HTR-8/SVneo (cell line): Measurements from ENCODE around the gene ACTN2.
A peak's percentile ranks its signal among the peaks of the same experiment; 100 is the strongest.
"Not testable (repeated sequence)": the region's sequence is repeated elsewhere in the genome, so short reads cannot be mapped to it uniquely, and the experiment has no call there.

ENCODE experiments used
- DNase-seq: peaks from one replicate; pipeline ENCODE4 v3.0.0; 2011; ENCODE audit warnings: low spot score, mixed read lengths; ENCODE audit not compliant: insufficient read length
- FAIRE-seq: peaks from 2 replicates; lab custom pipeline; 2011; peaks lifted over from hg19 to GRCh38; lab: Jason Lieb, UNC

Gene ACTN2

DNA sequence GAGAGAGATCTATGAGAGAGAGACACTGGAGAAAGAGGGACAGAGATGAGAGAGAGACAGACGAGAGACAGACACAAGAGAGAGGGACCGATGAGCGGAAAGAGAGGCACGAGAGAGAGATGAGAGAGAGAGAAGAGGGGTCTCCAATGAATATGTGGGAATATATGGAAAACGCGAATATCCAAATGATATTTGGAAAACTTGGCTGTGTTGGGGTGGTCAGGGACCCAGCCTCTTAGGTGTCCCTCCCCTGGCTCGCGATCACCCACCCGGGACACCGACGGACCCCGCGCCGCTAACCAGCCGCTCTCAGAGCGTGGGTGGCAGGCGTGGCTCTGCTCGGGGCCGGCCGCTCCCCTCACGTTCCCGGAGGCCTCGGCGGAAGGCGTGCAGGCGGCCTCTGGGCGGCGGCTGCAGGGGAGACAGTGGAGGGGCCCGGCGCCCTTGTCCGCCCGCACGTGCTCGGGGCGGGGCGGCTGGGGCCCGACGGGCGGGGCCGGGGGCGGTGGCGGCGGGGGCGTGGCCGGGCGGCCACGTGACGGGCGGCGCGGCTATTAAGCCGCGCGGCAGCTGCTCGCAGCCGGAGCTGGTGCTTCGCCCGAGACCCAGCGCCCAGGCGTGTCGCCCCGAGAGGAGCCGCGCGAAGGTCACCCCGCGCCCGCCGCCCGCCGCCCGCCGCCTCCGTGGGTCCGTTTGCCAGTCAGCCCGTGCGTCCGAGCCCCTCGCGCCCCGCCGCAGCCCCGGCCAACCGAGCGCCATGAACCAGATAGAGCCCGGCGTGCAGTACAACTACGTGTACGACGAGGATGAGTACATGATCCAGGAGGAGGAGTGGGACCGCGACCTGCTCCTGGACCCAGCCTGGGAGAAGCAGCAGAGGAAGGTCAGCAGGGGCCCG, at the start of gene ACTN2:
Gene ACTN2, plus strand, starts transcription at position 583 of the 898 bp plus-strand sequence. Its CDS starts 175 bp downstream, at position 758.
- DNase-seq (peak; percentile 33), FAIRE-seq (no peak)

DNA sequence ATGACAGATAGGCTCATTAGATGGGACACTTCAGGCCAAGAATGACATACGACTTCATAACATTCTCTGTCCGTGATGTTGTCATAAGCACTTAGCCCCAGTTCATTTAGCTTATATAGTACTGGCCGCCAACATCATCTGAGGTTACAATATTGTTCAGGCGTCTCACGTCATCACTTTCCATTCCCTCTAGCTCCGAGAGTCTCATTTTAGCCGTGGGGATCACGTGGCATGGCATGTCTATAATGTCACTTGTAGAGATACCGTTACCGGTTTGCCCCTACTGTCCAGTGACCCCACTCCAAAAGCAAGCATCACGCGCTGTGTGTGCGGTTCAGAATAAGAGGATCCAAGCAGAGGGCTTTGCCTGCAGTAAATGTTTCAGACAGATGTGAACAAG, 47.4 kb upstream of the ACTN2 start:
- DNase-seq (no peak), FAIRE-seq (no peak)

DNA sequence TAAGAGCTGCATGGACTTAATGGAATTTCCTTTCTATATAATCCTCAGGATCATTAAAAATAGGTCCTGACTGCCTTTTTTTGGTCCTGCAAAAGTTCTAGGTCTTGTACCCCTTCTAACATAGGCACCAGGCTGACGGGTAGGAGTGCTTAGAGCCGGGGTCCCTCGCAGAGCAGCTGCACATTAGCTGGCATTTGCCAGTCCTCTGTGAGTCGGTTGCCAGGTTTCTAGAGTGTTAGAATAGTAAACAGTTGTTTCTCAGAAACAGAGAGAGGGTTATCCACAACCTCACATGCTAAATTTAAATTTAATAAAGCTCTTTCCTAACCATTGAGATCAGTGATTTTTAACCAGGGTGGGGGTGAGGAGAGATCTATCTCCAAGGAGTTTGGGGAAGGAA, 46.6 kb upstream of the ACTN2 start:
- DNase-seq, result no peak

DNA sequence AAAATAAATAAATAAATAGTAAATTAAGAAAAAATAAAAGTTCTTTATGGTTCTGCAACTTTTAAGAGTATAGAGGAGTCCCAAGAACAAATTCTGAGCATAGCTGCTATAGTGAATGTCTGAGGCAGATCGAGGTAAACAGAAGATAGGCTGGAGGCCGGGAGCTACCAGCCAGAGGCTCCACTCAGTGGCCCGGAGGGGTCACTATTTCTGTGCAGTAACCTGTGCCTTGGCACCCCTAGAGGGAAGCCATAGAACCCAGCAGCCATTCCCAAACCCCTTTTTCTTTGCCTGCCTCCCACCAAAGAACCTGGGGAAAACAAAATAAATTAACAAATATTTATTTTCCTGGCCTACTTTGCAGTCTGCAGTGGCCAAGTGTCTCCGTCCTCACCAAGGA, 43.5 kb upstream of the ACTN2 start:
- no peak for DNase-seq
- no peak for FAIRE-seq

More for the DNA sequence above, 46.6 kb upstream of the ACTN2 start:
- FAIRE-seq, result no peak

DNA sequence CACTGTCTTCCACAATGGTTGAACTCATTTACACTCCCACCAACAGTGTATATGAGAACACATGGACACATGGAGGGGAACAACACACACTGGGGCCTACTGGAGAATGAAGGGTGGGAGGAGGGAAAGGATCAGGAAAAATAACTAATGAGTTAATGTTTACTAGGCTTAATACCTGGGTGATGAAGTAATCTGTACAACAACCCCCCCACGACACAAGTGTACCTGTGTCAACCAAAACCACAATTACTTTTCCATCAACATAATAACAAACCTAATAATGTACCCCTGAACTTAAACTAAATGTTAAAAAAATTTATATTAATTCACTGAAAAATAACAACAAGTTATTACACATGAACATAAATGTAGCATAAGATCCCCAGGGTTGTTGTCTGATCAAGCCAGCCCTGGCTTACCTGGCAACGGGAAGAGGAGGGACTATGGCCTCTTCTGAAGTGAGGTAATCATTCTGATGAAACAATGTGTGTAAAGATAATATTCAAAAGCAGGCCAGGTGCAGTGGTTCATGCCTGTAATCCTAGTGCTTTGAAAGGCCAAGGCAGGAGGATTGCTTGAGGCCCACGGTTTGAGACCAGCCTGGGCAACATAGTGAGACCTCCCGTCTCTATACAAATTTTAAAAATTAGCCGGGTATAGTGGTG, 41.2 kb upstream of the ACTN2 start:
- FAIRE-seq (no peak), DNase-seq (no peak)

DNA sequence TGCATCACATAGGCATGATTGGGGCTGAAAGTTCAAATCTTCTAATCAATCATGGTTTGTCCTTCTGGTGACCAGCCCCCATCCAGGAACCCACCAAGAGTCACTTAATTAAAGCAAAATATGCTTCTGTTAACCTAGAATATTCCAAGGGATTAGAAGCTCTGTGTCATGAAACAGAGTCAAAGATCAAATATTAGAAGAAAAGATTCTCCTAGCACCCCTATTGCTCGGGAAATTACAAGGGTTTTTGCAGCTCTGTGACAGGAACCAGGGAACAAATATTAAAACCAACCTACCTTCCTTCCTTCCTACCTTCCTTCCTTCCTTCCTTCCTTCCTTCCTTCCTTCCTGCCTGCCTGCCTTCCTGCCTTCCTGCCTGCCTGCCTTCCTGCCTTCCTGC, 31.8 kb upstream of the ACTN2 start:
- DNase-seq (no peak), FAIRE-seq (no peak)

DNA sequence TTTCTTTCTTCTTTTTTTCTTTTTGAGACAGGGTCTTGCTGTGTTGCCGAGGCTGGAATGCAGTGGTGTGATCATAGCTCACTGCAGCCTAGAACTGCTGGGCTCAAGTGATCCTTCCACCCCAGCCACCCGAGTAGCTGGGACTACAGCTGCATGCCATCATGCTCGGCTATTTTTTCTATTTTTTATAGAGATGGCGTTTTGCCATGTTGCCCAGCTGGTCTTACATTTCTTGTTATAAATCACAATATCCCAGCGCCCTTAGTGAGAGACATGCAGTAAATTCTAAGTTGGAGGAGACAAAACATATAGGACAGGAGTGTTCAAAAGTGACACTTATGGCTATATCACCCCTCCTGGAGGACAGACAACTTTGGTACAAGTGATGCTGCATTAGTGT, 31.3 kb upstream of the ACTN2 start:
- peak; percentile 13 for FAIRE-seq
- no peak for DNase-seq

DNA sequence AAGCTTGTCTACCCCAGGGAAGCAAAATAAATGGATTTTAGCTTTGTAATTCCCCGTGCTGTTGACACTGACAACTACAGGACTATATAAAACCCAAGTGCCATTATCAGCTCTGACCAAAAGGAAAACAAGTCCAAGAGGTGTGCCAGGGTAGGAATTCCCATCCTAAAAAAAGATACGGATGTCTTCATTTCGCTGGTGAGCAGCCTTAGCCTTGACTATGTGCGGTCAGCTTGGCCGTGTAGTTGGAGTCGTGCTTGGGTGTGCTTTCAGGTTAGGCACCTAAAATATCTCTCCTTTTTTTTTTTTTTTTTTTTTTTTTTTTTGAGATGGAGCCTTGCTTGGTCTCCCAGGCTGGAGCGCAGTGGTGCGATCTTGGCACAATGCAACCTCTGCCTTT, 28.9 kb upstream of the ACTN2 start:
- DNase-seq (no peak), FAIRE-seq (no peak)

DNA sequence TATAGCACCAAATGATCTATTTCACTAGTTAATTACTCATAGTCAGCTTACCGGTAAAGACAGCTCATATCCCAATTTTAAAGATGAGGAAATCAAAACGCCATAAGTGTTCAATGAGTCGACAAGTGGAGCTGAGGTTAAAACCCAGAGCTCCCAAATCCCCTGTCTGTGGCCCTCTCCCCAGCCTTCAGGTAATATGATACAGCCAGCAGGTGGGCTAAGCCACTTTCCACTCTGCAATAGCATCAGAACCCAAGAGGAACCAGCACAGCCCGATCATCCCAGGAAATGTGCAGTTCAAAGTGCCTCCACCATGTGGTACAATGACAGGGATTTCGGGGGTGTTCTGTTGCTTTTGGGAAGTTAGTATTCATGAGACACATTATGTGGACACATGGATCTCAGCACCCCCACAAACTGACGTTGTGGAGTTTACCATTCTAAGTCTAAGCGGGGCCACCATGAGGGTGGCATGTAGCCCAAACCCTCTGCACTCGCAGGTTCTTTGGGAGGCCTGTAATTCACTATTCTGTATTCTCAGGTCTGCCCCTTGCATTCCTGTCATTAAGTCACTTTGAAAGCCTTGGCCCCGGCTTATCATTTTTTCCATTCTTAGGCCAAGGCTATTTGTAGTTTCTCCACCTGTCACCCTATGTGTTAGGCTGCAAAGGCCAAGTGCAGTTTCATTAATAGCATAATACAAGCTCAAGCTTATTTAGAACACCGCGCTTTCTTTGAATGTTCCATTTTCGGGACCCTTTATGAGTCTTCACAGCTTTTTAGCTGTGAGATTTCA, 26.3 kb upstream of the ACTN2 start:
- no peak for DNase-seq
- FAIRE-seq, result no peak

DNA sequence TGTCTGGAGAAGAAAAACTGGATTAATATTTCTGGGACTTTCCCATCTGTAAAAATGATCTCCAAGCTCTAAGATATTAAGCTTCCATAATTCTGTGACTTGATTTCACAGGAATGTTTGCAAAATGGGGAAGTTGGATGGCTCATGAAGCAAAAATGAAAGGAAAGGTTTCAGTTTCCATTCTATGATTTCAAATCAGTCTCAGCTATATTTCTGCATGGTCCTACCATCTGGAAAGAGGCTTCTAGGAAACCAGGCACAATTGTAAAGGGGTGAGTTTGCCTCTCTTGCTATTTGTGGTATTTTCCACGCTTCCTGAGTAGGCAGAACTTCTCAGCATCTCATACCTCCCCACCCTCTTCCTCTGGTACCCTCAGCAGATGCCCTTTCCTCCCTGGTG, 22.4 kb upstream of the ACTN2 start:
- FAIRE-seq, result no peak
- DNase-seq, result no peak

DNA sequence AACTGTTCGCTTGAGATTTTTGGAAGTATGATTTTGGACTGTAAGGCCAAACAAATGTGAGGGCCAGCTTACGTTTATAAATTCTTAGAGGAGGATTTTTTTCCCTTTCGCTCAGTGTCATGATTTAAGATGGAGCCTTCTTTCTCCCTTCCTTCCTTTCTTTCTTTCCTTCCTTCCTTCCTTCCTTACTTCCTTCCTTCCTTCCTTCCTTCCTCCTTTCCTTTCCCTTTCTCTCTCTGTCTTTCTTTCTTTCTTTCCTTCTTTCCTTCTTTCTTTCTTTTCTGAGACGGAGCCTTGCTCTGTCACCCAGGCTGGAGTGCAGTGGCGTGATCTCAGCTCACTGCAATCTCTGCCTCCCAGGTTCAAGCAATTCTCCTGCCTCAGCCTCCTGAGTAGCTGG, 17.4 kb upstream of the ACTN2 start:
- FAIRE-seq, DNase-seq: not testable (repeated sequence)

DNA sequence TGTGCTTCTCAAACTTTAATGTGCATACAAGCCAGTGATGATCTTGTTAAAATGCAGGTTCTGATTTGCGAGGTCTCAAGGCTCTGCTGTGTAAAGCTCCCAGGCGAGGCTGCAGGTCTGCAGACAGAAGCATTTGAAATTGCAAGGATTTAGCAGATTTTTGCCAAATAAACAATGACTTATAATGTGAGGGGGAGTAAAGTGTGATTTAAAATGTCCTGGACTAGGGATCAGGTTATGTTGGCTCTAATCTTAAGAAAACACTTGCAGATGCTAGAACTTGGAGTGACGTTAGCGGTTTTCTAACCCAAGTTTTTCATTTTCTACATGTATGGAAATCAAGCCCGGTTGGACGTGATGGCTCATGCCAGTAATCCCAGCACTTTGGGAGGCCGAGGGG, 16.2 kb upstream of the ACTN2 start:
- FAIRE-seq (no peak), DNase-seq (no peak)

DNA sequence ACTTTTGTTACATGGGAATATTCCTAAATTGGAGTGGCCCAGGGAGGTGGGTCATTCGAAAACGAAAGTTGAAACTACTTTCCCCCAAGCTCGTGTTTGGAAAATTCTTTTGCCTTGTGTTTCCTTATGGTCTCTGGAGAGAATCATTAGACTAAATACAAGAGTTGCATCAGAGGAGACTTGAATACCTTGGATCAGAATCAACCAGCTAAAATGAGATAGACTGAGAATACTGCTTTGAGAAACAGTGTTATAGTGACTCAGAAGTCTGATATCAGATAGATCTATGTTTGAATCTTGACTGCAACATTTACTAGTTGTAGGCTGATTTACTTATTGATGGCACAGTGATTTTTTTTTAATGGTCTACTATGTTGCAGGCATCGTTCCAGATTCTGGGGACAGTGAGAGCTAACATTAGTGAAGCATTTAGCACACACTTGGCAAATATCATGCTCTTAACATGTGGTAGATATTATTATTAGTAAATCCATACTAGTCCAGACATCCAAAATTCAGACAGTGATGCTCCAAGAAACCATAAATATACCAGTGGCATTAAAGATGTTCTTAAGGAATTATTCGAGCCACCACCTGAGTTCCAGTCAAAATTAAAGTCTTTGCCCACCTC, 12.9 kb upstream of the ACTN2 start:
- DNase-seq (no peak), FAIRE-seq (no peak)

DNA sequence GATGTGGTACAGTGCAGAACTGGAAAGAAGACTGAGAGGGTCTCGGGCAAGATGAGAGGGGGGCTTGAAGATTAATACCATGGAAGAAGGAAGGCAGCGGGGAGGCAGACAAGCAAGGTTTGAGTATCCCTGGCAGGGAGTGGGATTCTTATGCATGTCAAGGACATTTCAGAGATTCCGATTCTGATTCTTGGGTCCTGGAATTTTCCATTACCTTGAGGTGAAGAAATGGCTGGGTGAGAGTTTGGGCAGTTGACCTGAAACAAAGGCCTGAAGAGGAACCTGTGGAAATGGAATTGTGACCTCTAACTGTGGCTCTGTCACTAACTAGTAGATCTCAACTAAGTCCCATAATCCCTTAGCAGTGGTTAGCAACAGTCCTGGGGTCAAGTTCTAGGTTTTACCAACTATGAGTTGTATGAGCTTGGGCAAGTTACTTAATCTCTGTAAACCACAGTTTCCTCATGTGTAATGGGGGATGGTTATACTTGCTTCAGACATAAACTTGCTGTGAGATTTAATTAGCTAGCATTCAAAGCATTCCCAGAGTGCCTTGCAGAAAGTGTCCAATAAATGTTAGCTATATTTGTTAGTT, 8.6 kb upstream of the ACTN2 start:
- FAIRE-seq (no peak), DNase-seq (no peak)

DNA sequence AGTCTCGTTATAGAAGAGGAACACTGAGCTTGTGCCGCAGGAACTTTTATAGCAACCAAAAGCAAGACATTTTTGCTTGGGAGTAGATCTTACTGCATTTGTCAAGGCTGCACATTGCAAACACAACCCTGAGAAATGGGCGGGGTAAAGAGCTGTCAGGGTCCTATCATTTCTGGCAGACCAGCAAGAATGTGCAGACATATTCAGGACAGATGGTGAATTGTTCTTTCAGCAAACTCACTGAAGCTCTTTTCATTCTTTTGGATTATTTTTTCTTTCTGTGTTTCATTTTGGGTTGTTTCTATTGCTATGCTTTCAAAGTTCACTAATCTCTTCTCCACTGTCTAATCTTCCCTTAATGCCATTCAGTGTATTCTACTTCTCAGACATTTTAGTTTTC, 5.1 kb upstream of the ACTN2 start:
- FAIRE-seq, result no peak
- no peak for DNase-seq

DNA sequence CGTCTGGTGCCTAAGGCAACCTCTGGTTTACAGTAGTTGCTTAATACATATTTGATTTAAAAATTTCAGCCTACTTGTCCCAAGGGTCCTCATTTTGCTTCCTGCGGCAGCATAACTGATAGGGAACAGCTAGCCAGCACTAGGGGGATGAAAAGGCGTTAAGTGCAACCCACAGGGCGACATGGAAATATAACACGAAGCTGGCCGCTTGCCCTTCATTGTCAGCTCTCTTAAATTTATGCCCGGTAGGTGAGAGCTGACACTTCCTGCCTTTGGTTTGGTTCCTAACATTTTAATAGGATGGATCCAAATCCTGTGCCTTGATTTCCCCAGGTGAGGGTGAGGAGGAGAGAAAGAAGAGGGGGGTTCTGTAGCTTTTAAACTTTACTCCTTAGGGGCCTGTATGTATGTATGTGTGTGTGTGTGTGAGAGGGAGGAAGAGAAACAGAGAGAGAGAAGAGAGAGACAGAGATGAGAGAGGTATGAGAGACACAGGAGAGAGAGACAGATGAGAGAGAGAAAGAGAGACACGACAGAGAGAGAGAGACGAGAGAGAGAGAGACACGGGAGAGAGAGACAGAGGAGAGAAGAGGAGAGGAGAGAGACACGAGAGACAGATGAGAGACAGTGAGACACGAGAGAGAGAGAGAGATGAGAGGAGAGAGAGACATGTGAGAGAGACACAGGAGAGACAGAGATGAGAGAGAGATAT, 938 bp upstream of the ACTN2 start:
- FAIRE-seq (no peak), DNase-seq (no peak)

DNA sequence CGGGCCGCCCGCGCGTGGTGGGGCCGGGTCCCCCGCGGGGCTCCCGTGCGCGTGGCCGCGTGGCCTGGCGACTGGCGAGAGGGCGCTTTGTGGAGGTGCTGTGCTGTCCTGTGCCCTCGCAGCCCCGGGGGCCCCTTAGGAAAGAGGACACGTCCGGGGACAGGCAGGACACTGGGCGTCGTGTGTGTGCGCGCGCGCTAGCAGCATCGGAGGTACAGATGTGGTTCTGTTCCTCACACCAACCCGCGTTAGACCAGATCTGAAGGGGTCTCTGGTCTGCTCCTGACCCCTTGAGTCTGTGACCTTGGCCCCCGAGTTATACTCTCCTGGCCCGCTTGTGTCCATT, 489 bp downstream of the ACTN2 start:
- DNase-seq (no peak), FAIRE-seq (no peak)

DNA sequence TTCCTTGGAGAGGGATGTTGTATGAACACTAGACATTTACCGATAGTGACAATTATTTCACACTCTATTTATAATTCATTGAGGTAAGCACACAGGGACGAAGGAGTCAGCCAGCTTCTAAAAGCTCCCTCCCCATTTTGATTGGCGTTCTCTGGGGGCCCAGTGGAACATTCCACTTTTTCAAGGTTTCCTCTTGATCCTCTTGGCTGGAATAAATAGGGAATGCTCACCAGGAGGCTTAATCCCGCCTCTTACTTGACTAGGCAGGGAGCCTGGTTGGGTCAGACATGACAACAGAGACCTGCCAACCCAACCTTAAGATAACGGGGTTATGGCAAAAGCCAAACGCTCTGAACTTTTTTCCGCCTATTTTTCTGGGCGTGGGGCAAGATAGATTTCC, 974 bp downstream of the ACTN2 start:
- no peak for DNase-seq
- no peak for FAIRE-seq

DNA sequence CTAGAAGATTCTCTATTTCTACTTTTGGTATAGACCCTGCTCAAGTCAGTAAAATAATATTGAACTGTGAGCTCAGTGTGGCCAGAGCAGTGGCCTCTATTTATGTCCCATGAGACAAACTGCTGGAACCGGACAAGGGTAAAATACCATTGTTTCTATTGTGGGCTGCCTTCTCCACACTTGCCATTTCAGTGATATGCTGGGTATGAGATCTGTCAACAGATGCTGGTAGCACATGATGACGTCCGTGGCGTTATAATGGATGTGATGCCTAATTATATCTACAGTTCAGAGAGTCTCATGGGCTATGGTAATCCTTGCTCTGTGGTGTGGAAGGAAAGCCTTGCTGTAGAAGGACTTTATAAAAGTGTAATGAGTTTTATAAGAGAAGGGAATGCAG, 2.4 kb downstream of the ACTN2 start:
- DNase-seq (no peak), FAIRE-seq (no peak)
